Measurements from ENCODE around the gene C2CD3. TPM values are rescaled to one million over a fixed set of nuclear protein-coding genes. Genes with fewer than 3 reads are reported as not detected.

The C2CD3 gene
- total and polyA plus RNA-seq, 9 of the 15 experiments (the other 6 are each of a cell fraction or from before 2014, with no cell fraction given): 4.4 to 20.2 (median 15.4) TPM

- BruUV-seq (replicated peaks): no TSS peak
- intact Hi-C loops (cut with micrococcal nuclease): no loop called here
- no peaks in the 10 kb centered on the region for H3K27me3 ChIP-seq (ENCODE audit: control insufficient read depth in 2 of 2, insufficient read depth in 2 of 2, low read length in 2 of 2)
- no peaks in the 10 kb centered on the region for H3K9me3 ChIP-seq (replicated peaks; ENCODE audit: control insufficient read depth, insufficient read depth, low read depth, low read length)
- DNase-seq (ENCODE audit: extremely low read depth in 1 of 4, low spot score in 3 of 4): no peak
- H3K79me2 ChIP-seq (ENCODE audit: control insufficient read depth, insufficient read depth, low read length): no peaks in the 10 kb centered on the region
- H2AFZ ChIP-seq (ENCODE audit: low read depth, low read length): no peak overlapping the region
- no peak overlapping the region for H3K9ac ChIP-seq (ENCODE audit: insufficient read depth in 1 of 2, low read depth in 2 of 2, low read length in 2 of 2)
- no peak for FAIRE-seq
- in situ Hi-C loops (cut with MboI): no loop called here
- peaks cover 32% of the 10 kb centered on the region for H3K36me3 ChIP-seq (ENCODE audit: control insufficient read depth, insufficient read depth, low read length)
- H4K20me1 ChIP-seq (replicated peaks; ENCODE audit: control insufficient read depth, insufficient read depth, low read length): no peaks in the 10 kb centered on the region
- no peak overlapping the region for H3K4me3 ChIP-seq
- ChIA-PET CTCF (ENCODE audit: low intra/inter-chr PET ratio) (no interaction called here), POLR2A (interaction anchor here (0.7 to 1.5 kb wide), 2 partner anchors 8 kb away, joined by 4 read pairs; no protein-coding TSS in a partner anchor)
- no peak overlapping the region for H3K27ac ChIP-seq (ENCODE audit: extremely low read depth, low read depth, low read length)
- no peak overlapping the region for H3K4me2 ChIP-seq (ENCODE audit: insufficient read depth, low read length)
- peaks cover 0 to 9% of the 10 kb centered on the region in 2 experiments; a peak in 2 of 5 replicates for H3K4me1 ChIP-seq (replicated peaks in 1 of 2; ENCODE audit: control insufficient read depth in 2 of 2, insufficient read depth in 2 of 2, low read length in 2 of 2)
- no peak for ATAC-seq
- H3K9me1 ChIP-seq (ENCODE audit: control insufficient read depth, insufficient read depth, low read length): no peaks in the 10 kb centered on the region
- 93% methylated on average over 3 of the region's 3 CpGs for WGBS (ENCODE audit: insufficient coverage, low coverage, missing lambda C conversion rate)
- TF ChIP-seq, protein P1, sequence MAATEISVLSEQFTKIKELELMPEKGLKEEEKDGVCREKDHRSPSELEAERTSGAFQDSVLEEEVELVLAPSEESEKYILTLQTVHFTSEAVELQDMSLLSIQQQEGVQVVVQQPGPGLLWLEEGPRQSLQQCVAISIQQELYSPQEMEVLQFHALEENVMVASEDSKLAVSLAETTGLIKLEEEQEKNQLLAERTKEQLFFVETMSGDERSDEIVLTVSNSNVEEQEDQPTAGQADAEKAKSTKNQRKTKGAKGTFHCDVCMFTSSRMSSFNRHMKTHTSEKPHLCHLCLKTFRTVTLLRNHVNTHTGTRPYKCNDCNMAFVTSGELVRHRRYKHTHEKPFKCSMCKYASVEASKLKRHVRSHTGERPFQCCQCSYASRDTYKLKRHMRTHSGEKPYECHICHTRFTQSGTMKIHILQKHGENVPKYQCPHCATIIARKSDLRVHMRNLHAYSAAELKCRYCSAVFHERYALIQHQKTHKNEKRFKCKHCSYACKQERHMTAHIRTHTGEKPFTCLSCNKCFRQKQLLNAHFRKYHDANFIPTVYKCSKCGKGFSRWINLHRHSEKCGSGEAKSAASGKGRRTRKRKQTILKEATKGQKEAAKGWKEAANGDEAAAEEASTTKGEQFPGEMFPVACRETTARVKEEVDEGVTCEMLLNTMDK (IDR thresholded peaks at IDR 0.05; ENCODE audit: borderline replicate concordance, insufficient read depth, low read depth, low read length, poor library complexity, severe bottlenecking): no peak
- no peak for TF ChIP-seq YY1 (IDR thresholded peaks at IDR 0.05; ENCODE audit: borderline replicate concordance in 1 of 3, control insufficient read depth in 1 of 3, extremely low read depth in 1 of 3, insufficient read depth in 3 of 3, insufficient read length in 1 of 3, insufficient replicate concordance in 2 of 3, low read depth in 1 of 3, low read length in 2 of 3)
- TF ChIP-seq ZNF232 (CRISPR knock-in tag; IDR thresholded peaks at IDR 0.05): no peak
- TF ChIP-seq ZNF830 (CRISPR knock-in tag; IDR thresholded peaks at IDR 0.05): no peak
- no peak for TF ChIP-seq MGA (IDR thresholded peaks at IDR 0.05)
- TF ChIP-seq PRMT5 (CRISPR knock-in tag; IDR thresholded peaks at IDR 0.05): no peak
- no peak for TF ChIP-seq MYNN (IDR thresholded peaks at IDR 0.05)
- no peak for TF ChIP-seq MYNN (CRISPR knock-in tag; IDR thresholded peaks at IDR 0.05)
- no peak for TF ChIP-seq KAT8 (IDR thresholded peaks at IDR 0.05; ENCODE audit: low read depth)
These were observed 37.4 kb downstream of the C2CD3 start for GRCh38 chr11:74133436-74133835.
